Right atrium auricular region (tissue), 2 donors: ENCODE data around the gene GPR3. TPM values are rescaled to one million over a fixed set of nuclear protein-coding genes. Genes with fewer than 3 reads are reported as not detected.

Source experiments
- DNase-seq: peaks from one replicate; pipeline ENCODE4 v3.0.0-alpha.2; 2019; ENCODE audit warnings: low spot score
- H3K27ac ChIP-seq, 2 donors: fragments of 200-600 bp; sonication (generic); 1 replicate in 1 of 2; 2 replicates in 1 of 2; pipeline ENCODE4 v1.5.1; 2016 to 2019
- H3K27me3 ChIP-seq, 2 donors: fragments of 200-600 bp; sonication (generic); one replicate each; pipeline versions ENCODE4 v1.5.1 to v1.6.0; 2017 to 2019
- H3K36me3 ChIP-seq: fragments of 200-600 bp; sonication (generic); one replicate; pipeline ENCODE4 v1.5.1; 2016
- H3K4me1 ChIP-seq, 2 donors: fragments of 200-600 bp; sonication (generic); one replicate each; pipeline versions ENCODE4 v1.5.1 to v1.6.0; 2017 to 2019
- H3K4me3 ChIP-seq, 2 donors: fragments of 200-600 bp; sonication (generic); 1 replicate in 1 of 2; 2 replicates in 1 of 2; pipeline ENCODE4 v1.5.1; 2017 to 2019; ENCODE audit warnings: mild to moderate bottlenecking in 1 of 2, moderate library complexity in 1 of 2
- H3K9me3 ChIP-seq, 2 donors: fragments of 200-600 bp; sonication (generic); one replicate each; pipeline ENCODE4 v1.5.1; 2019
- total RNA-seq, 2 donors: library from RNA; depleted of rRNA; stranded (reverse); fragments of >200 nt; gene quantifications; one replicate each; pipeline ENCODE4 v1.1.0, GENCODE V29; 2016
- TF ChIP-seq, protein P1 (sequence below), 2 donors: fragments of 200-600 bp; sonication (generic); IDR thresholded peaks; one replicate each; pipeline ENCODE4 v1.5.1; 2019; ENCODE audit warnings: antibody characterized with exemption in 2 of 2

The GPR3 gene
- total RNA-seq, 2 donors from 2014 or later, result 2.9 to 4.4 TPM

- H3K4me3 ChIP-seq, result peak overlapping the region in 1 of 2 donors; percentile 52
- H3K27ac ChIP-seq, result peak overlapping the region; percentile 51 to 72
- TF ChIP-seq, protein P1, sequence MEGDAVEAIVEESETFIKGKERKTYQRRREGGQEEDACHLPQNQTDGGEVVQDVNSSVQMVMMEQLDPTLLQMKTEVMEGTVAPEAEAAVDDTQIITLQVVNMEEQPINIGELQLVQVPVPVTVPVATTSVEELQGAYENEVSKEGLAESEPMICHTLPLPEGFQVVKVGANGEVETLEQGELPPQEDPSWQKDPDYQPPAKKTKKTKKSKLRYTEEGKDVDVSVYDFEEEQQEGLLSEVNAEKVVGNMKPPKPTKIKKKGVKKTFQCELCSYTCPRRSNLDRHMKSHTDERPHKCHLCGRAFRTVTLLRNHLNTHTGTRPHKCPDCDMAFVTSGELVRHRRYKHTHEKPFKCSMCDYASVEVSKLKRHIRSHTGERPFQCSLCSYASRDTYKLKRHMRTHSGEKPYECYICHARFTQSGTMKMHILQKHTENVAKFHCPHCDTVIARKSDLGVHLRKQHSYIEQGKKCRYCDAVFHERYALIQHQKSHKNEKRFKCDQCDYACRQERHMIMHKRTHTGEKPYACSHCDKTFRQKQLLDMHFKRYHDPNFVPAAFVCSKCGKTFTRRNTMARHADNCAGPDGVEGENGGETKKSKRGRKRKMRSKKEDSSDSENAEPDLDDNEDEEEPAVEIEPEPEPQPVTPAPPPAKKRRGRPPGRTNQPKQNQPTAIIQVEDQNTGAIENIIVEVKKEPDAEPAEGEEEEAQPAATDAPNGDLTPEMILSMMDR (IDR thresholded peaks at IDR 0.05), result no peak
- no peaks in the 10 kb centered on the region for H3K27me3 ChIP-seq
- DNase-seq, result no peak
- peaks cover 0 to 30% of the 10 kb centered on the region in 2 donors for H3K4me1 ChIP-seq
- no peaks in the 10 kb centered on the region for H3K9me3 ChIP-seq
- peaks cover 36% of the 10 kb centered on the region for H3K36me3 ChIP-seq
These were observed 40.8 kb upstream of the GPR3 start for GRCh38 chr1:27351541-27352107.

DNA sequence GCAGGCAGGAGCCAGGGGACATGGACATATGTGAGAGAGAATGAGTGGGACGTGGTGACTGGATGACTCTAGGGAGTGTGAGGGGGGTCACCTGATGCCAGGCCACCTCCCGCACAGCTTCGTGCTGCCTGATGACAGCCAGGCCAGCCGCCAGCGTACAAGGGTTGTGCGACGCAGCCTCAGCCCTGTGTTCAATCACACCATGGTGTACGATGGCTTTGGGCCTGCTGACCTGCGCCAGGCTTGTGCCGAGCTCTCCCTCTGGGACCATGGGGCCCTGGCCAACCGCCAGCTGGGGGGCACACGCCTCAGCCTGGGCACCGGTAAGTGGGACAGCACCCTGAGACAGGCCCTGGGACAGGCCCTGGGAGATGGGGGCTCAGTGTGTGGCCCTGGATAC lies 39.3 kb upstream of the GPR3 start:
- peaks cover 52% of the 10 kb centered on the region for H3K36me3 ChIP-seq
- peak overlapping the region in 1 of 2 donors; percentile 29 for H3K27ac ChIP-seq
- H3K4me3 ChIP-seq, result no peak overlapping the region
- H3K4me1 ChIP-seq, result peaks cover 0 to 42% of the 10 kb centered on the region in 2 donors
- TF ChIP-seq, protein P1 (IDR thresholded peaks at IDR 0.05), result no peak
- no peak for DNase-seq
- H3K27me3 ChIP-seq, result no peaks in the 10 kb centered on the region
- no peaks in the 10 kb centered on the region for H3K9me3 ChIP-seq

DNA sequence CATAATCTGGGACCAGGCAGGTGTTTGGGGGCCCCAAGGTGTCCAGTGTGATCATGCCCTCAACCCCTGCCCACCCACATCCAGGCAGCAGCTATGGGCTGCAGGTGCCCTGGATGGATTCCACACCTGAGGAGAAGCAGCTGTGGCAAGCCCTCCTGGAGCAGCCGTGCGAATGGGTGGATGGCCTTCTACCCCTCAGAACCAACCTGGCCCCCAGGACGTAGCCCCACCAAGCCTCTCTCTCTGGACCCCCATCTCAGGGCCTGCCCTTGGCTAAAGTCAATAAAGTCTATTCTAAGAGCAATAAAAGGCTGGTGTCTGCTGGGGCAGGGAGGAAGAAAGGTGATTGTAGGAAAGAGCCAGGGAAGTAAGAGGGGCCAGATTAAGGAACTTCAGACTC lies 38.8 kb upstream of the GPR3 start:
- no peak overlapping the region for H3K4me3 ChIP-seq
- no peaks in the 10 kb centered on the region for H3K9me3 ChIP-seq
- peaks cover 56% of the 10 kb centered on the region for H3K36me3 ChIP-seq
- no peaks in the 10 kb centered on the region for H3K27me3 ChIP-seq
- no peak for DNase-seq
- TF ChIP-seq, protein P1 (IDR thresholded peaks at IDR 0.05), result no peak
- peak overlapping the region in 1 of 2 donors; percentile 29 for H3K27ac ChIP-seq
- H3K4me1 ChIP-seq, result peaks cover 0 to 41% of the 10 kb centered on the region in 2 donors

DNA sequence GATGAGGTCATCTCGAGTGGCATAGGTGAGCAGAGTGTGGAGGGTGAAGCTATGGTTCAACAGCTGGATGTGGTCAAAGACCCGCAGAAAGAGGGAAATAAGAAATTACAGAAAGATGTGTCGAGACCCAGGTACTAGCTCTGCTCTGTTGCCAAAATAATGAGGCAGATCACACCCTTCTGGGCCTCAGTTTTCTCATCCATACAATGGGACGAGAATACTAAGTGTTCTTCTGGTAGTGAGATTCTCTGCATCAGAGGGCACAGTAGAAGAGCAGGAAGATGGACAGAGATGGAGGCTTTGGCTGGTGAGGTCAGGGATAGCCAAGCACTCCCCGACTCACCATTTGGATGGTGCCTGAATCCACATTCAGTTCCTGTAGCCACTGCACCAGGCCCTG lies 36.7 kb upstream of the GPR3 start:
- H3K4me3 ChIP-seq, result no peak overlapping the region
- no peaks in the 10 kb centered on the region for H3K9me3 ChIP-seq
- H3K36me3 ChIP-seq, result peaks cover 74% of the 10 kb centered on the region
- peaks cover 0 to 21% of the 10 kb centered on the region in 2 donors for H3K4me1 ChIP-seq
- DNase-seq, result no peak
- no peak overlapping the region for H3K27ac ChIP-seq
- TF ChIP-seq, protein P1 (IDR thresholded peaks at IDR 0.05), result no peak
- no peaks in the 10 kb centered on the region for H3K27me3 ChIP-seq

GRCh38 chr1:27356277-27356618 lies 36.2 kb upstream of the GPR3 start:
- Histone ChIP-seq H3K27me3 (no peaks in the 10 kb centered on the region), H3K27ac (no peak overlapping the region), H3K36me3 (peaks cover 80% of the 10 kb centered on the region), H3K9me3 (no peaks in the 10 kb centered on the region), H3K4me1 (peaks cover 0 to 15% of the 10 kb centered on the region in 2 donors), H3K4me3 (no peak overlapping the region)
- TF ChIP-seq, protein P1 (IDR thresholded peaks at IDR 0.05), result no peak
- no peak for DNase-seq
